ENCODE data around the gene GUCY1A2.
"Not testable (repeated sequence)": the region's sequence is repeated elsewhere in the genome, so short reads cannot be mapped to it uniquely, and the experiment has no call there.

Gene GUCY1A2

DNA sequence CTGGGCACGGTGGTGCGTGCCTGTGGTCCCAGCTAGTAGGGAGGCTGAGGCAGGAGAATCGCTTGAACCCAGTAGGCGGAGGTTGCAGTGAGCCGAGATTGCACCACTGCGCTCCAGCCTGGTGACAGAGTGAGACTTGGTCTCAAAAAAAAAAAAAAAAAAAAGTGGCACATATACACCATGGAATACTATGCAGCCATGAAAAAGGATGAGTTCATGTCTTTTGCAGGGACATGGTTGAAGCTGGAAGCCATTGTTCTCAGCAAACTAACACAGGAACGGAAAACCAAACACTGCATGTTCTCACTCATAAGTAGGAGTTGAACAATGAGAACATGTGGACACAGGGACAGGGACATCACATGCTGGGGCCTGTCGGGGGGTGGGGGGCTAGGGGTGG lies 241.0 kb downstream of the GUCY1A2 start:
- not testable (repeated sequence) for H3K27me3 ChIP-seq (ENCODE audit: insufficient read depth, low read length); H2AFZ ChIP-seq (ENCODE audit: low read depth, low read length); H3K9me3 ChIP-seq (ENCODE audit: low read length); H3K36me3 ChIP-seq (ENCODE audit: insufficient read depth, low read length); H3K4me3 ChIP-seq (ENCODE audit: low read length); H3K4me1 ChIP-seq (ENCODE audit: insufficient read depth, low read length)

DNA sequence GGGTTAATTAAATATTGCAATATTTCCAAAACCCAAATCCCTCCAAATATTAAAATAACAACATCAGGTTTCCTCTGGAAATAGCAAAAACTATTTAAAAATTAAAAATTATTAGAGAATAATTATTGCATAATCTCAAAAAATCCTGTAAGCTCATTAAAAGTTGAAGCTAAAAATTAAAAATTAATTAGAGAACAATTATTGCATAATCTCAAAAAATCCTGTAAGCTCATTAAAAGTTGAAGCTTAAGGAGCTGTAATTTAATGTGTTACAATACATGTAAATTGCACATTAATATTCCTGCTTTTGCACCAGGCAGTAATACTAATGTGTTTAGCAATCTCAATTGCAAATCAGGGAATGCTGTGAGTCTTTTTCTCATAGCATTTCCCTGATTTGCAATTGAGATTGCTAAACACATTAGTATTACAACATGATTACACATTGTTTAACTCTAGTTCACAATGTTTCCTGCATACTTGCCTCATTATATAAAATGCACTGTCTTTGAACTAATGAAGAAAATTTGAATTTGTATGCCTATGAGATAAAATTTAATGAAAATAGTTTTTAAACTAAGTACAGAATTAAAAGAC lies 247.7 kb downstream of the GUCY1A2 start:
- Histone ChIP-seq H3K4me3 (ENCODE audit: low read length) (no peak overlapping the region), H3K27me3 (ENCODE audit: insufficient read depth, low read length) (no peaks in the 10 kb centered on the region), H2AFZ (ENCODE audit: low read depth, low read length) (no peak overlapping the region), H3K36me3 (ENCODE audit: insufficient read depth, low read length) (no peaks in the 10 kb centered on the region), H3K4me1 (ENCODE audit: insufficient read depth, low read length) (peaks cover 28% of the 10 kb centered on the region), H3K9me3 (ENCODE audit: low read length) (no peaks in the 10 kb centered on the region)

DNA sequence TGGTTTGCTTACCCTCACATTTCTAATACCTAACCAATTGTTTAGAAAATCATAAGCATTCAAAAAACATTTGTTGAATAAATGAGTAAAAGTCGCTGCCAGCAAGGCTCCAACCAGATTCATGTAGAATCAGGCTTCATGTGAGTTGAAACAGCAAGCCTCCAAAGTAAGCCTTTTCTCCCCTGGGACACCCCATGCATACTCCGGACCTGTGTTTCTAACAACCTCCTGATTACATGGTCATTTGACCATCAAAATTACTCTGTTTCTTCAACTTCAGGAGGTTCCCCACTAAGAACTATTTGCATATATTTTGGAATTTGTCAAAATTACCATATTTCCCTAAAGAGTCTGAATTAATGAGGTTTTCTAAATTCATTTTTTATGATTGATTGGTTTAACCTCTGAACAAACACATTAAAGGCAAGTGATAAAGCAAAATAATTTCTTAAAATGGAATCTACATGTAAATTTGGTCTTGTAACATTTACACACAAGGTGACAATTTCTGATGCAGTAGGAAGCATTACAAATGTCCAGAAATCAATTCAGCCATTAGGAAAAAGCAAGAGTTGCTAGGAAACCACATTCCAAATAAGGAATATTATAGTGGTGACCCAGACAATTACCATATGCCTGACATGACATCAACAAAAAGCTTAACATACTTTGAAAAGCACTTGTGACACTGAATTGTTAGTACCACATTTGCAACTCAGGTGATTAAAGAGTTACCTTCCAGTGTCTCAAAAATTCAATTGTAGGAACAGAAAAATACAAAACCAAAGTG lies 252.6 kb downstream of the GUCY1A2 start:
- H3K27me3 ChIP-seq (ENCODE audit: insufficient read depth, low read length) = no peaks in the 10 kb centered on the region
- H3K4me1 ChIP-seq (ENCODE audit: insufficient read depth, low read length) = peaks cover 30% of the 10 kb centered on the region

DNA sequence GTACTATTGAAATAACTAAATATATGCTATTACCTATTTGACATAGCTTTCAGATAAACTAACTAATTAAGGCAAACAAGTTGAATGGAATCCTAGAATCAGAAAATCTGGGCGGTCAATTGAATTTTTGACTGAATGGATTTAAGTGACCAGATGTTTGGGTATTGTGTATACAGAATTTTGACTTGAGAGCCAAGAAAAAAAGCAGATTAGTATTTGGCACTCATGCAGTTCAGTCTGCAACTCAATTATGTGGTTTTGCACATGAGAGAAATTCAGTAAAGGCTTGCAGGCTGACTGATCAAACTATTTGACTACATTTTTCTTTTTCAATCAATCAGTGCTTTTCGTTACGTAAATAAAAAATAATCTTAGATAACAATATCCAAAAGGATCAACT lies 254.8 kb downstream of the GUCY1A2 start:
- H3K4me3 ChIP-seq (ENCODE audit: low read length) = no peak overlapping the region
- no peaks in the 10 kb centered on the region for H3K36me3 ChIP-seq (ENCODE audit: insufficient read depth, low read length)
- no peak overlapping the region for H2AFZ ChIP-seq (ENCODE audit: low read depth, low read length)
- H3K9me3 ChIP-seq (ENCODE audit: low read length) = no peaks in the 10 kb centered on the region
- H3K4me1 ChIP-seq (ENCODE audit: insufficient read depth, low read length) = peaks cover 31% of the 10 kb centered on the region
- H3K27me3 ChIP-seq (ENCODE audit: insufficient read depth, low read length) = no peaks in the 10 kb centered on the region

More for the DNA sequence above, 252.6 kb downstream of the GUCY1A2 start:
- Histone ChIP-seq H3K4me3 (ENCODE audit: low read length) (no peak overlapping the region), H2AFZ (ENCODE audit: low read depth, low read length) (no peak overlapping the region), H3K9me3 (ENCODE audit: low read length) (no peaks in the 10 kb centered on the region), H3K36me3 (ENCODE audit: insufficient read depth, low read length) (no peaks in the 10 kb centered on the region)

DNA sequence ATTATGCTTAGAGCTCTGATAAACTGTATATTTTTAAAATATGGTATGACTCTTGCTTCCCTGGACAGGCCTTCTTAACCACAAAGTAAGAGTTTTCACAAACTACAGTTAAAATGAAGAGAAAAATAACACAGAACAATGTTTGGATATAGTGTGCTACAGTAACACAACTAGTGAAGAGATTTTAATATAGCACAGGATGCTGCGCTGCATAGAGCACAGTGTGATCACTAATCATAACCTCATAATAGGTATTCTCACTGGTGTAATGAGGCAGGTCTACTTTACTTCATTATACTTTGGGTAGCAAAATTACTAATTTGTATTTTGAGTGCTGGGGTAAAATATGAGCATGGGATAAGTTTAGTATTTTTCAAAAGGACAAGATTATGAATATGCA lies 256.5 kb downstream of the GUCY1A2 start:
- Histone ChIP-seq H2AFZ (ENCODE audit: low read depth, low read length) (no peak overlapping the region), H3K27me3 (ENCODE audit: insufficient read depth, low read length) (no peaks in the 10 kb centered on the region), H3K36me3 (ENCODE audit: insufficient read depth, low read length) (no peaks in the 10 kb centered on the region), H3K4me3 (ENCODE audit: low read length) (no peak overlapping the region), H3K9me3 (ENCODE audit: low read length) (peaks cover 3% of the 10 kb centered on the region), H3K4me1 (ENCODE audit: insufficient read depth, low read length) (peaks cover 22% of the 10 kb centered on the region)

DNA sequence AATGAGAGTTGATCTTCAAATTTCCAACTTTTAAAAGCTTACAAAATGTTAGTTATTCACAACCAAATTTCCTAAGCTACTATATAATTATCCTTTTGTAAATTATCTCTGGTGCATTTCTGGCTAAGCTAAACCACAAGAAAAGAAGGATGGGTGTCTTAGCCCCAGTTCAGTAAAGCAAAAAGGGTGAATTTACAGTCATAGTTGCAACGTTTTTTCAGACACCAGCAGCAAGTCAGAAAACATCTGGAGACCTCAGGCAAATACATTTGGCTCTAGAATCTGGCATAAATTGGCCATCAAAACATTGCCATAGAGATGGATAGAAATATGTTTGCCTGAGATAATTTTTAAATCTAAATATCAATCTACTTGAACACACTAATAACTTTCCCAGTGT lies 257.0 kb downstream of the GUCY1A2 start:
- Histone ChIP-seq H3K36me3 (ENCODE audit: insufficient read depth, low read length) (no peaks in the 10 kb centered on the region), H3K4me3 (ENCODE audit: low read length) (no peak overlapping the region), H3K4me1 (ENCODE audit: insufficient read depth, low read length) (peaks cover 17% of the 10 kb centered on the region), H3K27me3 (ENCODE audit: insufficient read depth, low read length) (no peaks in the 10 kb centered on the region), H3K9me3 (ENCODE audit: low read length) (peaks cover 3% of the 10 kb centered on the region), H2AFZ (ENCODE audit: low read depth, low read length) (no peak overlapping the region)

DNA sequence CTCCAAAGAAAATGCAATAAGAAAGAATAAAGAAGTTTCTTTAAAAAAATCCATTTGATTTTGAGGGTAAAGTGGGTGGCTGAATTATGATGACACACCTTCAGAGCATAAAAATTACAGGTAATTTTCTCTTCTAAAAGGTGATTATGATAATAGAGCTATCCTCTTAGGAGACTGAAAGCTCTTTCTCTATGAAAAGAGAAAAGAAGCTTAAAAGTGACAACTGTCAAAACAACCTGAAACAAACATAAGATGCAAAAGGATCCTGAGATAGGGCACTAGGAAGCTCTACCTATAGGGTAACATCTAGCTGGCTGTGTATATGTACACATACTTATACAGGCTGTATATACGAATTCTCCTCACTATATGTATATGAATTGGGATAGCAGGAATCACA lies 270.2 kb downstream of the GUCY1A2 start:
- Histone ChIP-seq H3K9me3 (ENCODE audit: low read length) (no peaks in the 10 kb centered on the region), H3K4me3 (ENCODE audit: low read length) (no peak overlapping the region), H3K4me1 (ENCODE audit: insufficient read depth, low read length) (no peaks in the 10 kb centered on the region), H3K27me3 (ENCODE audit: insufficient read depth, low read length) (no peaks in the 10 kb centered on the region), H3K36me3 (ENCODE audit: insufficient read depth, low read length) (no peaks in the 10 kb centered on the region), H2AFZ (ENCODE audit: low read depth, low read length) (no peak overlapping the region)

DNA sequence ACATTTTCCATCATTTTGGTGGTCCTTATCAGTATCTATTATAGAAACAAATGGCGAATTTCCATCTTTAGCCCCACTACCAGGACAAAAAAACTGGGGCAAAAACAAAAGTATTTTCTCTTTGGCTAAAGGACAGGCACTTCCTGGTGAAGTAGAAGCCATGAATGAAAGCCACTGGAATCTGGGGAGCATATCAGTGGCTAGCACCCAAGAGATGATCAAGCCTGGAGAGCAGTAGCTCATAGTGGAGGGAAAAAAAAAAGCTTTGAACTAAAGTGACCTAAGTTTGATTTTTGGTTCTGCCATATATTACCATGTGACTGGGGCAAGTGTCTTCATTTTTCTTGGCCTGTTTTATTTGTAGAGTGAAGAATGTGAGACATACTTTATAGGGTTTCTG lies 272.3 kb downstream of the GUCY1A2 start:
- Histone ChIP-seq H3K4me3 (ENCODE audit: low read length) (no peak overlapping the region), H2AFZ (ENCODE audit: low read depth, low read length) (no peak overlapping the region), H3K27me3 (ENCODE audit: insufficient read depth, low read length) (no peaks in the 10 kb centered on the region), H3K36me3 (ENCODE audit: insufficient read depth, low read length) (no peaks in the 10 kb centered on the region), H3K9me3 (ENCODE audit: low read length) (no peaks in the 10 kb centered on the region), H3K4me1 (ENCODE audit: insufficient read depth, low read length) (no peaks in the 10 kb centered on the region)

DNA sequence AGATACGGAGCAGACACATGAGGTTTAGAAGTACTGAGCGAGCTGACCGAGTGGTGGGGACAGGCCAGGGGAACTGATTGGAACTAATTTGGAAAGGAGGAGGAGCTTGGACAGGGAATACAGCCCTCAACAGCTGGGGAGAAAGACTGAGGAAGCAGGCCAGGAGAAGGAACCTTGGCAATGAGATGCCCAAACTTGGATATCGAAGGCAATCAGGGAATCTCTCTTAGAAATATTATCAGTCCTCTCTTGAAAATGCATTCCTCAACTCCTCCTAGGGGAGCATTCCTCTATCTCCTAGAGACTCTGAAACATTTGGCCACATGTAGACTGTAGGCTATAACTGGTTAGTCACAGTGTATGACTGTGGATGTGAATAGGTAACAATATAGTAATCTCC lies 284.6 kb downstream of the GUCY1A2 start:
- H3K36me3 ChIP-seq (ENCODE audit: insufficient read depth, low read length) = no peaks in the 10 kb centered on the region
- H3K9me3 ChIP-seq (ENCODE audit: low read length) = no peaks in the 10 kb centered on the region
- H3K27me3 ChIP-seq (ENCODE audit: insufficient read depth, low read length) = no peaks in the 10 kb centered on the region
- H2AFZ ChIP-seq (ENCODE audit: low read depth, low read length) = no peak overlapping the region
- no peaks in the 10 kb centered on the region for H3K4me1 ChIP-seq (ENCODE audit: insufficient read depth, low read length)
- H3K4me3 ChIP-seq (ENCODE audit: low read length) = no peak overlapping the region

DNA sequence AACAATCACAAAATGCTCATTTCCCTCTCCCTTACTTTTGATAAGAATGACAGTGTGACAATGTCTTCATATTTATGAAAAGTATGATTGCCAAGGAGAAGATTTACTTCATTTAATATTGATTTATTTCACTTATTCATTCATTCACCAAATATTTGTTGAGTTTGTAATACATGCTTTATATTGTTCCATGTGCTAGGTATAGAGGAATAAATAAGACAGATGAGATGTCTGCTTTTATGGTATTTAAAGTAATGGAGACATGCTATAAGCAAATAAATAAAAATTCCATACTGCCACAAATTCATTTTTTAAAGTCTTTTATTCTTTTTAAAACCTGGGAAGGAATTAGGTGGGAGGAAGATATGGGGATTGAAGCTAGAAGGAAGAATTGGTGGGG lies 289.4 kb downstream of the GUCY1A2 start:
- H3K27me3 ChIP-seq (ENCODE audit: insufficient read depth, low read length) = no peaks in the 10 kb centered on the region
- no peaks in the 10 kb centered on the region for H3K4me1 ChIP-seq (ENCODE audit: insufficient read depth, low read length)
- H3K4me3 ChIP-seq (ENCODE audit: low read length) = no peak overlapping the region
- no peaks in the 10 kb centered on the region for H3K9me3 ChIP-seq (ENCODE audit: low read length)
- no peak overlapping the region for H2AFZ ChIP-seq (ENCODE audit: low read depth, low read length)
- no peaks in the 10 kb centered on the region for H3K36me3 ChIP-seq (ENCODE audit: insufficient read depth, low read length)

DNA sequence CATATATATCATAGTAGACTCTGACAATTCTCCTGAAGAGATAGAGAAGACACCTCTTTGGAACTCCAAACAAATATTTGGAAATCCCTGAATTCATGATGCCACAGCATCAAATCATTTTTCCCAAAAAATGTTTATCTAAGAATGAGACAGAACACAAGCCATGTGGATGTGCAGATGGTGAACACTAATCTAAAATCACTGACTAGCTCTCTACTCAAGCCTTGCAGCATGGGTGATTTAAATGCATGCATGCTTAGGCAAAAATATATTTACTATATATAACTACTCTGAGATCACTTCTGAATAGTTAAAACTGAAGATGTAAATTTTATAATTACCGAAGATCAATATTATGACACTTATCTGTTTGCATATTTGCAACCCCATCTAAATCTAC lies 289.9 kb downstream of the GUCY1A2 start:
- Histone ChIP-seq H3K27me3 (ENCODE audit: insufficient read depth, low read length) (no peaks in the 10 kb centered on the region), H2AFZ (ENCODE audit: low read depth, low read length) (no peak overlapping the region), H3K4me1 (ENCODE audit: insufficient read depth, low read length) (no peaks in the 10 kb centered on the region), H3K9me3 (ENCODE audit: low read length) (no peaks in the 10 kb centered on the region), H3K4me3 (ENCODE audit: low read length) (no peak overlapping the region), H3K36me3 (ENCODE audit: insufficient read depth, low read length) (no peaks in the 10 kb centered on the region)

DNA sequence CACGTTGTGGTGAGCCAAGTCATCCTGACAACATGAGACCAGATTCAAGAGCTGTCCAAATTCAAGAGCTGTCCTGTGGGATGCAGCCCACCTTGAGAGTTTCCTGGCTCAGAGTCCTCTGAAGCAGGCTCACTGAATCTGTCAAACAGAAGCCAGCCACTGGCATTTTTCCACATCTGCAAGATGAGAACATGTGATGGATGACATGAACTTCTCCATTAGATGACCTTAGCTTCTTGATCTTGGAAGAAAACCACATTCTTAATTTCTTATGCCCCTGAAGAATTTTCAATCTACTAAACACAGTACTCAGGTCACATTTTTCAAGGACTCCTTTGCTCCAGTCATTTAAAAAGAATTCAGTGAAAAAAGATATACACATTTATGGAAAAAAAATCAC lies 291.0 kb downstream of the GUCY1A2 start:
- H3K4me1 ChIP-seq (ENCODE audit: insufficient read depth, low read length) = no peaks in the 10 kb centered on the region
- H2AFZ ChIP-seq (ENCODE audit: low read depth, low read length) = no peak overlapping the region
- no peak overlapping the region for H3K4me3 ChIP-seq (ENCODE audit: low read length)
- no peaks in the 10 kb centered on the region for H3K36me3 ChIP-seq (ENCODE audit: insufficient read depth, low read length)
- no peaks in the 10 kb centered on the region for H3K27me3 ChIP-seq (ENCODE audit: insufficient read depth, low read length)
- no peaks in the 10 kb centered on the region for H3K9me3 ChIP-seq (ENCODE audit: low read length)

DNA sequence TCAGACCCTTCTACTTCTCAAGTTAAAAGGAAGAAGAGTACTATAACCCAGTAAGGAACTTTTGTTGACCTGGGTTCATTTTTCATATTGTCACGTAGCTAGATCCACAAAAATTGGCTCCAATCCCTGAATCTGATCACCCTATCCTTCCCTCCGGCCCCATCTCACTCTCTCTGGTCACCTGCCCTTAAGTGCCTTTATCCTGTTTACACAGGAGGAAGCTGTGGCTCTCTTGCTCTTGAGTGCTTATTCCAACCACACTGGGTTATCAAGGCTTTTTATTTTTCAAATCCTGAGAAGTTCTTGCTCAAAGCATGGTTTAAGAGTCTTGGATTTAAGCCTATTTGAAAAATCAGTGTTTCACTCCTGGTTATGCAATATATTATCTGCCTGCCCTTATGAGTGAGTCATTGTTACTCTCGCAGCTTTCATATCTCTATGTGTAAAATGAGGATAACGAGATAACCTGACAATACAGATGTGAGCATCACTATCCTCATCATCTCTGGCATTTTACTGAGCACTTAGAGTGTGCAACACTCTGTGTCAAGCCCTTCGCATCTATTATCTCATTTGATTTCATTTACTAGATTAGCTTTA lies 293.9 kb downstream of the GUCY1A2 start:
- no peaks in the 10 kb centered on the region for H3K9me3 ChIP-seq (ENCODE audit: low read length)

More for the DNA sequence above, 293.9 kb downstream of the GUCY1A2 start:
- no peak overlapping the region for H2AFZ ChIP-seq (ENCODE audit: low read depth, low read length)
- H3K4me3 ChIP-seq (ENCODE audit: low read length) = no peak overlapping the region
- no peaks in the 10 kb centered on the region for H3K36me3 ChIP-seq (ENCODE audit: insufficient read depth, low read length)
- no peaks in the 10 kb centered on the region for H3K4me1 ChIP-seq (ENCODE audit: insufficient read depth, low read length)
- no peaks in the 10 kb centered on the region for H3K27me3 ChIP-seq (ENCODE audit: insufficient read depth, low read length)
